Right lobe of liver (tissue), 4 donors: Measurements from ENCODE around the gene ZBTB47.

ENCODE experiments used
- CTCF ChIP-seq, 4 donors: fragments of 200-600 bp in 3 of 4; fragments of 450-650 bp in 1 of 4; IDR thresholded peaks; one replicate each; pipeline versions ENCODE4 v1.5.1 to v1.8.0; 2016 to 2022; ENCODE audit warnings: antibody characterized with exemption in 4 of 4, mild to moderate bottlenecking in 2 of 4
- POLR2A ChIP-seq: fragments of 450-650 bp; IDR thresholded peaks from one replicate; pipeline ENCODE4 v1.6.1; 2017; ENCODE audit warnings: antibody characterized with exemption, mild to moderate bottlenecking
- donor health status: DM: no; HTN: no; CAD: no.
- donor health status: DM: no; HTN: no; CAD: no.
- donor health status: DM: no; HTN: yes; CAD: no.

GRCh38 chr3:42658771-42659390 lies 5.4 kb downstream of the ZBTB47 start:
- no peak for TF ChIP-seq CTCF (IDR thresholded peaks at IDR 0.05)
- no peak for TF ChIP-seq POLR2A
